ENCODE data around the gene GALNT15. TPM values are rescaled to one million over a fixed set of nuclear protein-coding genes. Genes with fewer than 3 reads are reported as not detected.

Gene GALNT15
- total and polyA plus RNA-seq, 4 donors: under 0.01 to 2.8 (median 1.3) TPM

DNA sequence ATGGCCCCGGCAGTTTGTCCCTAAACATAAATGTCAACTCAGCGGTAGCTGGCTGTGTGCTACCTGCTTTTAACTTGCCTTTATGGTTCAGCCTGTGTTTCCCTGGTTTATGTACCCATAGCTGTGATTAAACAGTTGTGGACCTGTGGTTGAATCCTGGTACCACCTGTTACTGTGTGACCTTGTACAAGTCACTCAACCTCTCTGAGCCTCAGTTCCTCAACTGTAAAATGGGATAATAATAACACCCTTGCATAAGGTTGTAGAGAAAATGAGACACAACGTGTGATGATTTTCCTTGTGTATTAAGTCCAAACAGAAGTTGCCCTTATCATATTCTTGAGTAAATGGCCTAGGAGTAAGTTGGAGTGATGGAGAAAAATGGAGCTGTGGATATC is 6.3 kb downstream of the GALNT15 start (continued):
- TF ChIP-seq, protein P1, sequence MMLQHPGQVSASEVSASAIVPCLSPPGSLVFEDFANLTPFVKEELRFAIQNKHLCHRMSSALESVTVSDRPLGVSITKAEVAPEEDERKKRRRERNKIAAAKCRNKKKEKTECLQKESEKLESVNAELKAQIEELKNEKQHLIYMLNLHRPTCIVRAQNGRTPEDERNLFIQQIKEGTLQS (IDR thresholded peaks at IDR 0.05): no peak

DNA sequence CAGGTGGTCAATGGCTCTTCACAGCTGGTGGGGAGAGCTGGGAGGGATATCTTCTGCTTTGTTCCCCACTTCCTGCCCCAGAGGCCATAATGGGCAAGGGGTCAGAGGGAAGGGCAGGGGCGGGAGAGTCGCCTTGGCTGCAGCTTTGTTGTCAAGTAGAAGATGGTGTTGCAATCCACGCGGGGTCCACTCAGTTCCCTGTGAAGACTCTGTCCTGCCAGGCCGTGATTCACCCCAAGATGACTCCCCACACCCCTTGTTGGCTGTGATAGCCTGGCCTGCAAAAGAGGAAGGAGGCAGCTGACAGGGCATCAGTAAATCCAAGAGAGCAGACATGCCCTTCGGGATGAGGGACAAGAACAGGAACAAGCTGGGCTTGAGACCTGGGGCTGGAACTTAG is 6.9 kb downstream of the GALNT15 start:
- Histone ChIP-seq H3K27ac (ENCODE audit: low read depth in 1 of 2, low read length in 2 of 2) (no peak overlapping the region), H3K4me3 (ENCODE audit: low read depth in 1 of 3, low read length in 3 of 3) (no peak overlapping the region), H3K9ac (ENCODE audit: low read depth in 1 of 2, low read length in 2 of 2) (no peak overlapping the region), H3K36me3 (ENCODE audit: control insufficient read depth in 4 of 4, insufficient read depth in 3 of 4, low read depth in 1 of 4, low read length in 3 of 4) (no peaks in the 10 kb centered on the region), H3K9me3 (ENCODE audit: control insufficient read depth in 4 of 4, low read length in 3 of 4) (no peaks in the 10 kb centered on the region), H3K4me1 (ENCODE audit: control insufficient read depth in 4 of 4, insufficient read depth in 4 of 4, low read length in 3 of 4) (peaks cover 0 to 5% (median 1%) of the 10 kb centered on the region in 4 donors), H3K27me3 (ENCODE audit: control insufficient read depth in 4 of 4, insufficient read depth in 4 of 4, low read length in 3 of 4) (no peaks in the 10 kb centered on the region)
- WGBS: 76% methylated on average over 6 of the region's 6 CpGs
- DNase-seq (ENCODE audit: low spot score): peak; percentile 30
- TF ChIP-seq, protein P2, sequence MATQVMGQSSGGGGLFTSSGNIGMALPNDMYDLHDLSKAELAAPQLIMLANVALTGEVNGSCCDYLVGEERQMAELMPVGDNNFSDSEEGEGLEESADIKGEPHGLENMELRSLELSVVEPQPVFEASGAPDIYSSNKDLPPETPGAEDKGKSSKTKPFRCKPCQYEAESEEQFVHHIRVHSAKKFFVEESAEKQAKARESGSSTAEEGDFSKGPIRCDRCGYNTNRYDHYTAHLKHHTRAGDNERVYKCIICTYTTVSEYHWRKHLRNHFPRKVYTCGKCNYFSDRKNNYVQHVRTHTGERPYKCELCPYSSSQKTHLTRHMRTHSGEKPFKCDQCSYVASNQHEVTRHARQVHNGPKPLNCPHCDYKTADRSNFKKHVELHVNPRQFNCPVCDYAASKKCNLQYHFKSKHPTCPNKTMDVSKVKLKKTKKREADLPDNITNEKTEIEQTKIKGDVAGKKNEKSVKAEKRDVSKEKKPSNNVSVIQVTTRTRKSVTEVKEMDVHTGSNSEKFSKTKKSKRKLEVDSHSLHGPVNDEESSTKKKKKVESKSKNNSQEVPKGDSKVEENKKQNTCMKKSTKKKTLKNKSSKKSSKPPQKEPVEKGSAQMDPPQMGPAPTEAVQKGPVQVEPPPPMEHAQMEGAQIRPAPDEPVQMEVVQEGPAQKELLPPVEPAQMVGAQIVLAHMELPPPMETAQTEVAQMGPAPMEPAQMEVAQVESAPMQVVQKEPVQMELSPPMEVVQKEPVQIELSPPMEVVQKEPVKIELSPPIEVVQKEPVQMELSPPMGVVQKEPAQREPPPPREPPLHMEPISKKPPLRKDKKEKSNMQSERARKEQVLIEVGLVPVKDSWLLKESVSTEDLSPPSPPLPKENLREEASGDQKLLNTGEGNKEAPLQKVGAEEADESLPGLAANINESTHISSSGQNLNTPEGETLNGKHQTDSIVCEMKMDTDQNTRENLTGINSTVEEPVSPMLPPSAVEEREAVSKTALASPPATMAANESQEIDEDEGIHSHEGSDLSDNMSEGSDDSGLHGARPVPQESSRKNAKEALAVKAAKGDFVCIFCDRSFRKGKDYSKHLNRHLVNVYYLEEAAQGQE (IDR thresholded peaks at IDR 0.05): no peak
- TF ChIP-seq, protein P3, sequence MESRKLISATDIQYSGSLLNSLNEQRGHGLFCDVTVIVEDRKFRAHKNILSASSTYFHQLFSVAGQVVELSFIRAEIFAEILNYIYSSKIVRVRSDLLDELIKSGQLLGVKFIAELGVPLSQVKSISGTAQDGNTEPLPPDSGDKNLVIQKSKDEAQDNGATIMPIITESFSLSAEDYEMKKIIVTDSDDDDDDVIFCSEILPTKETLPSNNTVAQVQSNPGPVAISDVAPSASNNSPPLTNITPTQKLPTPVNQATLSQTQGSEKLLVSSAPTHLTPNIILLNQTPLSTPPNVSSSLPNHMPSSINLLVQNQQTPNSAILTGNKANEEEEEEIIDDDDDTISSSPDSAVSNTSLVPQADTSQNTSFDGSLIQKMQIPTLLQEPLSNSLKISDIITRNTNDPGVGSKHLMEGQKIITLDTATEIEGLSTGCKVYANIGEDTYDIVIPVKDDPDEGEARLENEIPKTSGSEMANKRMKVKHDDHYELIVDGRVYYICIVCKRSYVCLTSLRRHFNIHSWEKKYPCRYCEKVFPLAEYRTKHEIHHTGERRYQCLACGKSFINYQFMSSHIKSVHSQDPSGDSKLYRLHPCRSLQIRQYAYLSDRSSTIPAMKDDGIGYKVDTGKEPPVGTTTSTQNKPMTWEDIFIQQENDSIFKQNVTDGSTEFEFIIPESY (IDR thresholded peaks at IDR 0.05): no peak
- TF ChIP-seq TAF1 (conservative IDR thresholded peaks at IDR 0.05) (no peak), EGR1 (IDR thresholded peaks at IDR 0.05; ENCODE audit: low read depth in 2 of 2) (no peak), RAD21 (IDR thresholded peaks at IDR 0.05) (no peak), FOXA1 (IDR thresholded peaks at IDR 0.05) (no peak), JUND (IDR thresholded peaks at IDR 0.05) (no peak), YY1 (IDR thresholded peaks at IDR 0.05) (no peak), GABPA (IDR thresholded peaks at IDR 0.05 in 1 of 2, conservative IDR thresholded peaks at IDR 0.05 in 1 of 2) (no peak), RXRA (IDR thresholded peaks at IDR 0.05) (no peak), HNF4A (conservative IDR thresholded peaks at IDR 0.05) (no peak), HNF4G (IDR thresholded peaks at IDR 0.05) (no peak)

DNA sequence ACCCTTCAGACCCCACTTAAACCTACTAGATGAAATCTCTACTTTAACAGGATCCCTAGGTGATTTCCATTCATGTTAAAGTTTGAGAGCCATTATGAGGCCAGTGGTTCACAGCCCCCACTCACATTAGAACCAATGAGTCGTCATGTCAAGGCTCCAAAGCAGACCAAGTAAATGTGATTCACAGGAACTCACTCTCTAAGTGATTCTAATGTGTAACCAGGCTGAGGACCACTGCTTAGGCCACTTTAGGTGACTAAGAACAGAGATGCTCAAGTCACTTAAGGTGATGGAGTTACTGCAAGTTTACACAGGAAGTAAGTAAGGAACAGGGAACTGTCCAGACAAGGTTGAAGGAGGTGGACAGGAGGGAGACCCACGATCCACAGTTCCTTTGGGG is 7.7 kb downstream of the GALNT15 start:
- H3K36me3 ChIP-seq (ENCODE audit: control insufficient read depth in 4 of 4, insufficient read depth in 3 of 4, low read depth in 1 of 4, low read length in 3 of 4): no peaks in the 10 kb centered on the region
- peaks cover 0 to 5% (median 1%) of the 10 kb centered on the region in 4 donors for H3K4me1 ChIP-seq (ENCODE audit: control insufficient read depth in 4 of 4, insufficient read depth in 4 of 4, low read length in 3 of 4)
- no peak overlapping the region for H3K4me3 ChIP-seq (ENCODE audit: low read depth in 1 of 3, low read length in 3 of 3)
- no peak for DNase-seq (ENCODE audit: low spot score)
- 84% methylated on average over 2 of the region's 2 CpGs for WGBS
- H3K27ac ChIP-seq (ENCODE audit: low read depth in 1 of 2, low read length in 2 of 2): no peak overlapping the region
- no peaks in the 10 kb centered on the region for H3K9me3 ChIP-seq (ENCODE audit: control insufficient read depth in 4 of 4, low read length in 3 of 4)
- H3K9ac ChIP-seq (ENCODE audit: low read depth in 1 of 2, low read length in 2 of 2): no peak overlapping the region
- H3K27me3 ChIP-seq (ENCODE audit: control insufficient read depth in 4 of 4, insufficient read depth in 4 of 4, low read length in 3 of 4): no peaks in the 10 kb centered on the region
- TF ChIP-seq, protein P2 (IDR thresholded peaks at IDR 0.05): no peak
- TF ChIP-seq YY1 (IDR thresholded peaks at IDR 0.05) (no peak), SP1 (IDR thresholded peaks at IDR 0.05) (no peak), TAF1 (conservative IDR thresholded peaks at IDR 0.05) (no peak), HNF4A (conservative IDR thresholded peaks at IDR 0.05) (no peak), FOXA1 (IDR thresholded peaks at IDR 0.05) (no peak), FOXA2 (IDR thresholded peaks at IDR 0.05) (no peak), GABPA (IDR thresholded peaks at IDR 0.05 in 1 of 2, conservative IDR thresholded peaks at IDR 0.05 in 1 of 2) (no peak), EGR1 (IDR thresholded peaks at IDR 0.05; ENCODE audit: low read depth in 2 of 2) (no peak), RAD21 (IDR thresholded peaks at IDR 0.05) (no peak), NR2F2 (IDR thresholded peaks at IDR 0.05) (no peak), RXRA (IDR thresholded peaks at IDR 0.05) (no peak)
- TF ChIP-seq, protein P4, sequence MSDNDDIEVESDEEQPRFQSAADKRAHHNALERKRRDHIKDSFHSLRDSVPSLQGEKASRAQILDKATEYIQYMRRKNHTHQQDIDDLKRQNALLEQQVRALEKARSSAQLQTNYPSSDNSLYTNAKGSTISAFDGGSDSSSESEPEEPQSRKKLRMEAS (IDR thresholded peaks at IDR 0.05): no peak
- TF ChIP-seq, protein P3 (IDR thresholded peaks at IDR 0.05): no peak
- TF ChIP-seq, protein P1 (IDR thresholded peaks at IDR 0.05): no peak

Measured in liver (tissue), 9 donors.